Spleen (tissue), 11 donors: ENCODE measurements around the gene CARS1. TPM values are rescaled to one million over a fixed set of nuclear protein-coding genes. Genes with fewer than 3 reads are reported as not detected.

Experiments
- DNase-seq: peaks from one replicate; pipeline ENCODE4 v3.0.0-alpha.2; 2020
- H3K27ac ChIP-seq, 8 donors: fragments of 200-600 bp; sonication (generic) in 7 of 8; 1 replicate in 4 of 8; 2 replicates in 4 of 8; pipeline versions ENCODE4 v1.5.0 to v1.8.0; 2016 to 2021; ENCODE audit warnings: inconsistent platforms in 4 of 8, mild to moderate bottlenecking in 4 of 8, moderate library complexity in 1 of 8
- H3K27me3 ChIP-seq, 7 donors: fragments of 200-600 bp; sonication (generic) in 6 of 7; replicated peaks in 1 of 7; 1 replicate in 4 of 7; 2 replicates in 3 of 7; pipeline versions ENCODE4 v1.5.0 to v1.8.0; 2016 to 2021; ENCODE audit warnings: inconsistent platforms in 3 of 7, mild to moderate bottlenecking in 1 of 7
- H3K36me3 ChIP-seq, 6 donors: fragments of 200-600 bp; sonication (generic) in 5 of 6; 1 replicate in 4 of 6; 2 replicates in 2 of 6; pipeline versions ENCODE4 v1.5.0 to v1.8.0; 2016 to 2021; ENCODE audit warnings: inconsistent platforms in 2 of 6
- H3K4me1 ChIP-seq, 6 donors: fragments of 200-600 bp; sonication (generic) in 5 of 6; 1 replicate in 3 of 6; 2 replicates in 3 of 6; pipeline versions ENCODE4 v1.5.0 to v1.8.0; 2016 to 2021; ENCODE audit warnings: inconsistent platforms in 3 of 6
- H3K4me3 ChIP-seq, 8 donors: fragments of 200-600 bp; sonication (generic) in 7 of 8; 1 replicate in 4 of 8; 2 replicates in 4 of 8; pipeline versions ENCODE4 v1.5.0 to v1.8.0; 2016 to 2021; ENCODE audit warnings: inconsistent platforms in 4 of 8, mild to moderate bottlenecking in 4 of 8, moderate library complexity in 2 of 8
- H3K9me3 ChIP-seq, 8 donors: fragments of 200-600 bp; sonication (generic) in 7 of 8; 1 replicate in 4 of 8; 2 replicates in 4 of 8; pipeline versions ENCODE4 v1.5.0 to v1.8.0; 2016 to 2021; ENCODE audit warnings: inconsistent platforms in 4 of 8
- CTCF ChIP-seq, 11 experiments: fragments of 200-600 bp in 7 of 11; fragments of 450-650 bp in 4 of 11; sonication (generic) in 4 of 11; IDR thresholded peaks in 8 of 11; conservative IDR thresholded peaks in 3 of 11; 1 replicate in 7 of 11; 2 replicates in 4 of 11; pipeline versions ENCODE4 v1.4.0 to v1.8.0; 2016 to 2021; ENCODE audit warnings: antibody characterized with exemption in 11 of 11, inconsistent platforms in 4 of 11, mild to moderate bottlenecking in 1 of 11
- POLR2A ChIP-seq, 3 donors: fragments of 450-650 bp; IDR thresholded peaks; one replicate each; pipeline ENCODE4 v1.5.1; 2017; ENCODE audit warnings: antibody characterized with exemption in 3 of 3, mild to moderate bottlenecking in 1 of 3
- POLR2AphosphoS5 ChIP-seq, 3 donors: sonication (generic); formaldehyde crosslinking; IDR thresholded peaks; one replicate each; pipeline ENCODE4 v1.5.1; 2017; ENCODE audit warnings: antibody characterized with exemption in 3 of 3
- WGBS, 5 donors: extraction: QIAGEN DNeasy Blood & Tissue Kit in 3 of 5; methylation state at CpG; one replicate each; pipeline versions ENCODE4 v1.1.5 to v1.1.7; 2013 to 2018; 5-methylcytosine and 5-hydroxymethylcytosine counted together
- intact Hi-C: fragments of 100-400 bp; cut with DNase I; formaldehyde crosslinking; loops from one replicate; pipeline ENCODE4 v1.15.0; 2023; ENCODE audit warnings: low total_unique reads
- polyA plus RNA-seq, 3 donors: library from polyadenylated mRNA; stranded (reverse); fragments of 200-250 nt; gene quantifications; one replicate each; pipeline ENCODE4 v1.2.1, GENCODE V29; 2013
- total RNA-seq, 7 donors: library from RNA; depleted of rRNA in 3 of 7; stranded (reverse); fragments of >200 nt in 3 of 7; fragmentation: NEBNext Ultra II Directional in 4 of 7; extraction: Animal tissue kit (Norgen Biotek cat#: 25700) in 4 of 7; gene quantifications; one replicate each; pipeline versions ENCODE4 v1.1.0 to v1.2.1, GENCODE V29; 2016 to 2021
- donor health status: healthy with polysubstance abuse.
- donor health status: DM: no; HTN: no; CAD: no; lungs with moderate emphysema.
- donor health status: DM: no; HTN: no; CAD: no.
- donor health status: Bipolar disorder and iron deficiency.
- donor health status: healthy.
- donor health status: DM: no; HTN: no; CAD: no.
- donor health status: DM: yes; HTN: yes; CAD: no.

Gene CARS1
- total and polyA plus RNA-seq, 10 donors = 18.6 to 64.9 (median 37.5) TPM

GRCh38 chr11:3011891-3012885 is 45.0 kb downstream of the CARS1 start:
- peaks cover 0 to 45% (median 11%) of the 10 kb centered on the region in 6 donors for H3K4me1 ChIP-seq
- H3K36me3 ChIP-seq = peaks cover 3 to 100% (median 86%) of the 10 kb centered on the region in 6 donors
- no peak for DNase-seq
- no peak overlapping the region for H3K4me3 ChIP-seq
- TF ChIP-seq CTCF (IDR thresholded peaks at IDR 0.05 in 8 of 11, conservative IDR thresholded peaks at IDR 0.05 in 3 of 11) (no peak), POLR2AphosphoS5 (IDR thresholded peaks at IDR 0.05) (peak in 1 of 3 donors; percentile 16)
- H3K27ac ChIP-seq = peak overlapping the region in 2 of 8 donors; percentile 4 to 11
- H3K27me3 ChIP-seq = no peaks in the 10 kb centered on the region
- no peaks in the 10 kb centered on the region for H3K9me3 ChIP-seq
- WGBS, 5 donors = 93 to 95% (median 94%) methylated on average over 31 of the region's 31 CpGs
- intact Hi-C loops = no loop called here

- DNase-seq = no peak
- H3K36me3 ChIP-seq = peaks cover 0 to 100% (median 84%) of the 10 kb centered on the region in 6 donors
- no peak for TF ChIP-seq POLR2AphosphoS5 (IDR thresholded peaks at IDR 0.05)
- no peak for TF ChIP-seq CTCF (IDR thresholded peaks at IDR 0.05 in 8 of 11, conservative IDR thresholded peaks at IDR 0.05 in 3 of 11)
- no peak for TF ChIP-seq POLR2A (IDR thresholded peaks at IDR 0.05)
- H3K4me3 ChIP-seq = no peak overlapping the region
- peaks cover 0 to 35% (median 11%) of the 10 kb centered on the region in 6 donors for H3K4me1 ChIP-seq
- intact Hi-C loops = no loop called here
- no peaks in the 10 kb centered on the region for H3K27me3 ChIP-seq
- WGBS, 5 donors = 87 to 90% (median 88%) methylated on average over 10 to 13 of the region's 13 CpGs
- peak overlapping the region in 3 of 8 donors; percentile 23 to 52 (median 39) for H3K27ac ChIP-seq
- H3K9me3 ChIP-seq = no peaks in the 10 kb centered on the region
These were observed 46.5 kb downstream of the CARS1 start for GRCh38 chr11:3010521-3011275.

DNA sequence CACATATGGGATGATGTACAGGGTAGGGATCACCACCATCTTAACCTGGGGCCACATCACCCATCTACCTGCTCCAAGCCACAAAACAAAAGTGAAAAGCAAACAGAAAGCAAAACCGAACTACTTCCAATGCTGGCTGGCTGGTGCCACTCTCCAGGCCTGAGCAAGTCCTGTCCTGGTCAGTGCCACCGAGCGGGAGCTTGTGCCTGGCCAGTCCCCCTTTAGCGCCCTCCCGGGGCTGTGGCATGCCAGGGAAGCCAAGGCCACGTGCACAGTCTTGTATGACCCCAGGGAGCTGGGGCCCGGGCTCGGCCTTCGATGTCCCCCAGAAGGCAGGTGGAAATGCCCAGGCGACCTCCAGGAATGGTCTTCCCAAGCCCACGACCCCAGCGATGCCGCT is 47.2 kb downstream of the CARS1 start:
- H3K36me3 ChIP-seq = peaks cover 0 to 100% (median 82%) of the 10 kb centered on the region in 6 donors
- peak overlapping the region in 3 of 8 donors; percentile 1 to 52 (median 39) for H3K27ac ChIP-seq
- no peak for DNase-seq
- 80 to 97% (median 91%) methylated on average over 1 to 13 of the region's 13 CpGs for WGBS, 5 donors
- TF ChIP-seq POLR2A (IDR thresholded peaks at IDR 0.05) = no peak
- peak in 1 of 3 donors; percentile 34 for TF ChIP-seq POLR2AphosphoS5 (IDR thresholded peaks at IDR 0.05)
- H3K27me3 ChIP-seq = no peaks in the 10 kb centered on the region
- H3K9me3 ChIP-seq = no peaks in the 10 kb centered on the region
- no peak overlapping the region for H3K4me3 ChIP-seq
- peaks cover 0 to 29% (median 8%) of the 10 kb centered on the region in 6 donors for H3K4me1 ChIP-seq
- intact Hi-C loops = no loop called here

DNA sequence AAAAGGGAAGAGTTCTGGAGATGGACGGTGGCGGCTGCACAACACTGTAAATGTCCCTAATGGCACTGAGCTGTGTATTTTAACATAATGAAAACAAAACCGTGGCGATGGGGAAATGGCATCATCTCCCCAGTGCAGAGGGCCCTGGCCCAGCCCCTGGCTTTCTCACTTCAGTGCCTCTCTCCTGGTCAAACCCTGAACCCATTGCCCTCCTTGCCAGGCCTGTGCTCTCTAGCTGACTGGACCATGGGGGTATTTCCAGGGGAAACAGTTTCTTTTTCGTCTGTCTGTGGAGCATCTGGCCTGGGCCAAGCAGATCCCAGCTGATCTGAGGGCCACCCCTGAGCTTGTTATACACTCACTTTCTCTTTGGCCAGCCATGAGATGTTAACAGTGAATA is 47.7 kb downstream of the CARS1 start:
- TF ChIP-seq POLR2AphosphoS5 (IDR thresholded peaks at IDR 0.05) (no peak), POLR2A (IDR thresholded peaks at IDR 0.05) (no peak), CTCF (IDR thresholded peaks at IDR 0.05 in 8 of 11, conservative IDR thresholded peaks at IDR 0.05 in 3 of 11) (no peak)
- no peaks in the 10 kb centered on the region for H3K9me3 ChIP-seq
- intact Hi-C loops = no loop called here
- no peak overlapping the region for H3K4me3 ChIP-seq
- peak overlapping the region in 3 of 8 donors; percentile 1 to 52 (median 39) for H3K27ac ChIP-seq
- WGBS, 5 donors = 63 to 81% (median 74%) methylated on average over 5 of the region's 5 CpGs
- H3K4me1 ChIP-seq = peaks cover 0 to 23% (median 6%) of the 10 kb centered on the region in 6 donors
- no peak for DNase-seq
- no peaks in the 10 kb centered on the region for H3K27me3 ChIP-seq
- H3K36me3 ChIP-seq = peaks cover 0 to 100% (median 83%) of the 10 kb centered on the region in 6 donors
